ENCODE data around the gene DEPDC1B.

DNA sequence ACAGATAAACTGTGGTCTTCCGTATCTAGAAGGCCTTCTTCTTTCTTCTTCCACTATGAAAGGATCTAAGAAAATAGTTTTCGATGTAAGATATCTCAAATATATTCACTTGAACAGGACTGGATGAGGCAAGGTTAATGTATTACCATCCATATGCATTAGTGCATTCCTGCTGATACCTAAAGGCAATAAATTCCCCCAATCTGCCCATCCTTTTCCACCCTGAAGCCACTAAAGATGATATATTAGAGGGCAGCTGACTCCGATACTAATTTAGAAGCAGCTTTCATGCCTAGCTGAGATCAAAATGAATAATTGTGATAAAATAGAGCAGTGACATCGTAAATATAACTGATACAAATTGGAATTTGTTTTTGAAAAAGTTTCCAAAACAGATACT lies 63.3 kb downstream of the DEPDC1B start:
- TF ChIP-seq POLR2A (IDR thresholded peaks at IDR 0.05) = no peak
- TF ChIP-seq, protein P1, sequence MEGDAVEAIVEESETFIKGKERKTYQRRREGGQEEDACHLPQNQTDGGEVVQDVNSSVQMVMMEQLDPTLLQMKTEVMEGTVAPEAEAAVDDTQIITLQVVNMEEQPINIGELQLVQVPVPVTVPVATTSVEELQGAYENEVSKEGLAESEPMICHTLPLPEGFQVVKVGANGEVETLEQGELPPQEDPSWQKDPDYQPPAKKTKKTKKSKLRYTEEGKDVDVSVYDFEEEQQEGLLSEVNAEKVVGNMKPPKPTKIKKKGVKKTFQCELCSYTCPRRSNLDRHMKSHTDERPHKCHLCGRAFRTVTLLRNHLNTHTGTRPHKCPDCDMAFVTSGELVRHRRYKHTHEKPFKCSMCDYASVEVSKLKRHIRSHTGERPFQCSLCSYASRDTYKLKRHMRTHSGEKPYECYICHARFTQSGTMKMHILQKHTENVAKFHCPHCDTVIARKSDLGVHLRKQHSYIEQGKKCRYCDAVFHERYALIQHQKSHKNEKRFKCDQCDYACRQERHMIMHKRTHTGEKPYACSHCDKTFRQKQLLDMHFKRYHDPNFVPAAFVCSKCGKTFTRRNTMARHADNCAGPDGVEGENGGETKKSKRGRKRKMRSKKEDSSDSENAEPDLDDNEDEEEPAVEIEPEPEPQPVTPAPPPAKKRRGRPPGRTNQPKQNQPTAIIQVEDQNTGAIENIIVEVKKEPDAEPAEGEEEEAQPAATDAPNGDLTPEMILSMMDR (IDR thresholded peaks at IDR 0.05) = no peak

Measured in esophagus squamous epithelium (tissue), 4 donors.